Measurements from ENCODE around the gene DDR2. TPM values are rescaled to one million over a fixed set of nuclear protein-coding genes. Genes with fewer than 3 reads are reported as not detected.
"Not testable (repeated sequence)": the region's sequence is repeated elsewhere in the genome, so short reads cannot be mapped to it uniquely, and the experiment has no call there.

The DDR2 gene
- total RNA-seq, 1 donor from 2014 or later, result 0.69 TPM

DNA sequence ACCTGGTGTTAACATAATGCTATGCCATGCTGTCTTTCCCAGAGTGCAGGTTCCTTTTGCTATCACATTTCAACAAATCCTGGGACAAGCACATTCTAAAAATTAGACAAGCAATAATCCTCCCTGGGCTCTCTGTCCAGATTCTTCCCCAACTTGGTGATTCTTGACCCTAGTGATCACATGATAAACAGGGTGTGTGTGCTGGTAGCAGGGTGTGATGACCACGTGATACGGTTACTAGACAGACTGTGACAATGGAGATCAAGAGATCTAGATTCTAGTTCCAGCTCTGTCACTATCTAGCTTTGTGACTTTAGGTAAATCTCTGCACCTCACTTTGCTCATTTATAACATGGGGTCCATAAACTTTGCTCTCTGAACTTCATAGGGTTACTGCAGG is 96.3 kb downstream of the DDR2 start:
- peaks cover 2% of the 10 kb centered on the region for H3K9me3 Mint-ChIP-seq
- DNase-seq (ENCODE audit: low spot score), result no peak
- H3K27ac ChIP-seq, result no peak overlapping the region

GRCh38 chr1:162729195-162729774 is 97.0 kb downstream of the DDR2 start:
- H3K27me3 ChIP-seq; H3K4me2 ChIP-seq; H3K79me2 ChIP-seq (ENCODE audit: low read depth); H3K9ac ChIP-seq; H3F3A ChIP-seq (ENCODE audit: low read depth); H3K4me3 Mint-ChIP-seq; H3K36me3 ChIP-seq; H3K9me3 Mint-ChIP-seq; H3K27me3 Mint-ChIP-seq (ENCODE audit: insufficient read depth, low read depth); H3K27ac ChIP-seq; H3K4me3 ChIP-seq; H3K9me3 ChIP-seq (ENCODE audit: low read depth); H4K20me1 ChIP-seq (ENCODE audit: low read depth); H3K36me3 Mint-ChIP-seq; H2AFZ ChIP-seq (replicated peaks); DNase-seq (ENCODE audit: low spot score); H3K27ac Mint-ChIP-seq: not testable (repeated sequence)
- peaks cover 17% of the 10 kb centered on the region for H3K4me1 ChIP-seq
- peaks cover 14% of the 10 kb centered on the region for H3K4me1 Mint-ChIP-seq

More for the DNA sequence above, 96.3 kb downstream of the DDR2 start:
- H3K36me3 Mint-ChIP-seq, result no peaks in the 10 kb centered on the region
- no peaks in the 10 kb centered on the region for H3K36me3 ChIP-seq
- H3K27me3 Mint-ChIP-seq (ENCODE audit: insufficient read depth, low read depth), result no peaks in the 10 kb centered on the region
- peaks cover 17% of the 10 kb centered on the region for H3K4me1 ChIP-seq
- TF ChIP-seq EZH2 (IDR thresholded peaks at IDR 0.05), result no peak
- no peak for TF ChIP-seq EZH2phosphoT487 (IDR thresholded peaks at IDR 0.05)
- TF ChIP-seq CTCF (IDR thresholded peaks at IDR 0.05), result no peak
- H2AFZ ChIP-seq (replicated peaks), result no peak overlapping the region
- no peak overlapping the region for H3K4me2 ChIP-seq
- H3K27ac Mint-ChIP-seq, result no peak overlapping the region
- no peaks in the 10 kb centered on the region for H3K27me3 ChIP-seq
- H4K20me1 ChIP-seq (ENCODE audit: low read depth), result no peaks in the 10 kb centered on the region
- H3K79me2 ChIP-seq (ENCODE audit: low read depth), result no peaks in the 10 kb centered on the region
- no peak overlapping the region for H3K4me3 ChIP-seq
- peaks cover 14% of the 10 kb centered on the region for H3K4me1 Mint-ChIP-seq
- H3F3A ChIP-seq (ENCODE audit: low read depth), result peaks cover 8% of the 10 kb centered on the region
- H3K4me3 Mint-ChIP-seq, result no peak overlapping the region
- H3K9me3 ChIP-seq (ENCODE audit: low read depth), result no peaks in the 10 kb centered on the region
- no peak overlapping the region for H3K9ac ChIP-seq

DNA sequence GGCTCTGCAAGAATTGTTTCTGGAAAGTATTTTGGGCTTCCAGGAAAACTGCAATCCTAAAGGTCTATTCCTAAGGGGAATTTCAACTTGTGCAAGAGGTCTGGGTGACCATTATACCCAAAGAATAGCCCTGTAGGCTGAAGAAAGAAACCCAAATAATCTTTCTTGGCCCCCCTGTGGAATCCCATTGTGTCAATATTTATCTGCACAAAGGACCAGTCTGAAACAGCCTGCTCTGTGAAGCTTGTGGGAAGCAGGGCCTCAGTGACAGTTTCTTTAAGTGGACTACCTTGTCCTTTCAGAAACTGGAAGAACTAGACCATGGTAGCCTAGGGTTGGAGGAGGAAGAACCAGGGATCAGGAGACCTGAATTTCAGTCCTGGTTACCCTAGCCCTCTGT is 99.8 kb downstream of the DDR2 start:
- Histone ChIP-seq H3F3A (ENCODE audit: low read depth) (peaks cover 8% of the 10 kb centered on the region), H3K36me3 (no peaks in the 10 kb centered on the region), H3K4me2 (peak overlapping the region; percentile 48), H3K79me2 (ENCODE audit: low read depth) (no peaks in the 10 kb centered on the region), H3K27me3 (no peaks in the 10 kb centered on the region), H3K27ac (no peak overlapping the region), H4K20me1 (ENCODE audit: low read depth) (no peaks in the 10 kb centered on the region), H3K9ac (no peak overlapping the region), H3K4me3 (peak overlapping the region; percentile 3), H2AFZ (replicated peaks) (no peak overlapping the region), H3K4me1 (peaks cover 17% of the 10 kb centered on the region), H3K9me3 (ENCODE audit: low read depth) (no peaks in the 10 kb centered on the region)
- H3K9me3 Mint-ChIP-seq, result peaks cover 2% of the 10 kb centered on the region
- no peak for TF ChIP-seq CTCF (IDR thresholded peaks at IDR 0.05)
- TF ChIP-seq EZH2phosphoT487 (IDR thresholded peaks at IDR 0.05), result no peak
- TF ChIP-seq EZH2 (IDR thresholded peaks at IDR 0.05), result no peak
- H3K4me3 Mint-ChIP-seq, result no peak overlapping the region
- H3K27me3 Mint-ChIP-seq (ENCODE audit: insufficient read depth, low read depth), result no peaks in the 10 kb centered on the region
- peaks cover 14% of the 10 kb centered on the region for H3K4me1 Mint-ChIP-seq
- H3K36me3 Mint-ChIP-seq, result no peaks in the 10 kb centered on the region
- DNase-seq (ENCODE audit: low spot score), result peak; percentile 20
- H3K27ac Mint-ChIP-seq, result no peak overlapping the region

DNA sequence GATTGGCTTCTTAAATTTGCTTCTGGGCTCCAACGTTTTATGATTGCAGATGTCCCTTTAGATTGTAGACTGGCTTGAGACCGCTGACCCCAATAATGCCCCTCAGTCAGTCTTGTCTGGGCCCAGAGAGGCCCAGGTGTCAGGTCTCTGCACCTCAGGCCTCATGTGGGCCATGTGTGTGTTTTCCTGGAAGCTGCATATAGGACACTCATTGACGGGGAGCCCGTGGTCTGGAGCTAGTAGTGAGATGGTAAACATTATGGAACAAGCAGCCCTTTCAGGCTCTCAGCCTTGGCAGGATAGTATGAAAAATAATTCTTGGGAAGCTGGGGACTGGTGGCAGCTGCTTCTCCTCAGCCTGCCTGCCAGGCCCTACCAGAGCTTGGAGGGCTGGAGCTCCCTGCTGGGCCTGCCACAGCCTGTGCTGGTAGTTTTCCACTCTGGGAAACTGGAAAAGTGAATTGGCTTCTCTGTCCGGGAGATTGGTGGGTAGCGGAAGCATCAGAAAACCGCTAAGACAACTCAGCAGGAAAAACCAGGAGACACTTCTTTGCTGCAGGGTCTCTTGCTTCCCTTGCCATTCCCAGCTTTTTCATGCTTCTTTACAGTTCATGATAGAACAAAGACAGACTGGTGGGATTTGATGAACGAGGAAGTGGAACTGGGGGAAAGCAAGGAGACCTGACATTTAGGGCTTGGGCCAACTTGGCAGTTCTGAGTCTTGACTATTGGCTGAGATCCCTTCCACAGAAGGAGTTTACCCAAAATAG is 100.5 kb downstream of the DDR2 start:
- Mint-ChIP-seq H3K9me3 (peaks cover 2% of the 10 kb centered on the region), H3K36me3 (no peaks in the 10 kb centered on the region), H3K27me3 (ENCODE audit: insufficient read depth, low read depth) (no peaks in the 10 kb centered on the region), H3K27ac (peak overlapping the region; percentile 62), H3K4me3 (no peak overlapping the region), H3K4me1 (peaks cover 14% of the 10 kb centered on the region)
- Histone ChIP-seq H3F3A (ENCODE audit: low read depth) (peaks cover 8% of the 10 kb centered on the region), H3K79me2 (ENCODE audit: low read depth) (no peaks in the 10 kb centered on the region), H3K9ac (no peak overlapping the region), H2AFZ (replicated peaks) (no peak overlapping the region), H3K27me3 (no peaks in the 10 kb centered on the region), H3K4me1 (peaks cover 17% of the 10 kb centered on the region), H4K20me1 (ENCODE audit: low read depth) (no peaks in the 10 kb centered on the region), H3K4me2 (no peak overlapping the region), H3K9me3 (ENCODE audit: low read depth) (no peaks in the 10 kb centered on the region), H3K27ac (no peak overlapping the region), H3K4me3 (no peak overlapping the region), H3K36me3 (no peaks in the 10 kb centered on the region)
- DNase-seq (ENCODE audit: low spot score), result no peak
- TF ChIP-seq EZH2 (IDR thresholded peaks at IDR 0.05) (no peak), CTCF (IDR thresholded peaks at IDR 0.05) (no peak), EZH2phosphoT487 (IDR thresholded peaks at IDR 0.05) (no peak)
